Body of pancreas (tissue), 4 donors: ENCODE measurements around the gene TFDP2.

Experiments used
- POLR2A ChIP-seq, 3 donors: fragments of 450-650 bp; IDR thresholded peaks; one replicate each; pipeline ENCODE4 v1.6.1; 2016; ENCODE audit warnings: antibody characterized with exemption in 3 of 3, mild to moderate bottlenecking in 2 of 3
- TF ChIP-seq, protein P1 (sequence below), 7 experiments: fragments of 450-650 bp in 4 of 7; fragments of 200-600 bp in 3 of 7; sonication (generic) in 3 of 7; IDR thresholded peaks; one replicate each; pipeline ENCODE4 v1.5.1; 2016 to 2019; ENCODE audit warnings: antibody characterized with exemption in 7 of 7

DNA sequence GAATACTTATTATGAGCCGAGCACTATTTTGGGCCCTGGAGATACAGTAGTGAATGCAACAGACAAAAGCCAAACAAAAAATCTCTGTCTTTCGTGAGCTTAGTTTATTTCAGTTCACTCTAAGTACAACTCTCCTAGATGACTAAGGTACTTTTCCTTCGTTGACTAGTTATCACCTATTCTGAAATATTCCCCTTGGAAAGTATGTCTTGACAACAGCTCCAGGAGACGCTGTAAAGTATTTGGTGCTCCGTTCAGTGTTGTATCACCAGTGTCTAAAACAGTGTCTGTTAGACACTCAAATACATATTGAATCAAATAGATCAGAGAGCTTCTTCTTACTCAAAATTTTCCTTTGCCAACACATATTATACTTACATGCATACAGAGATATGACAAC, 119.6 kb downstream of the TFDP2 start:
- TF ChIP-seq, protein P1, sequence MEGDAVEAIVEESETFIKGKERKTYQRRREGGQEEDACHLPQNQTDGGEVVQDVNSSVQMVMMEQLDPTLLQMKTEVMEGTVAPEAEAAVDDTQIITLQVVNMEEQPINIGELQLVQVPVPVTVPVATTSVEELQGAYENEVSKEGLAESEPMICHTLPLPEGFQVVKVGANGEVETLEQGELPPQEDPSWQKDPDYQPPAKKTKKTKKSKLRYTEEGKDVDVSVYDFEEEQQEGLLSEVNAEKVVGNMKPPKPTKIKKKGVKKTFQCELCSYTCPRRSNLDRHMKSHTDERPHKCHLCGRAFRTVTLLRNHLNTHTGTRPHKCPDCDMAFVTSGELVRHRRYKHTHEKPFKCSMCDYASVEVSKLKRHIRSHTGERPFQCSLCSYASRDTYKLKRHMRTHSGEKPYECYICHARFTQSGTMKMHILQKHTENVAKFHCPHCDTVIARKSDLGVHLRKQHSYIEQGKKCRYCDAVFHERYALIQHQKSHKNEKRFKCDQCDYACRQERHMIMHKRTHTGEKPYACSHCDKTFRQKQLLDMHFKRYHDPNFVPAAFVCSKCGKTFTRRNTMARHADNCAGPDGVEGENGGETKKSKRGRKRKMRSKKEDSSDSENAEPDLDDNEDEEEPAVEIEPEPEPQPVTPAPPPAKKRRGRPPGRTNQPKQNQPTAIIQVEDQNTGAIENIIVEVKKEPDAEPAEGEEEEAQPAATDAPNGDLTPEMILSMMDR (IDR thresholded peaks at IDR 0.05) = no peak
- no peak for TF ChIP-seq POLR2A (IDR thresholded peaks at IDR 0.05)
